Measurements from ENCODE around the gene SNX9. TPM values are rescaled to one million over a fixed set of nuclear protein-coding genes. Genes with fewer than 3 reads are reported as not detected.

SNX9 gene
- total RNA-seq, 2 experiments from 2014 or later: 44.9 to 45.1 TPM

DNA sequence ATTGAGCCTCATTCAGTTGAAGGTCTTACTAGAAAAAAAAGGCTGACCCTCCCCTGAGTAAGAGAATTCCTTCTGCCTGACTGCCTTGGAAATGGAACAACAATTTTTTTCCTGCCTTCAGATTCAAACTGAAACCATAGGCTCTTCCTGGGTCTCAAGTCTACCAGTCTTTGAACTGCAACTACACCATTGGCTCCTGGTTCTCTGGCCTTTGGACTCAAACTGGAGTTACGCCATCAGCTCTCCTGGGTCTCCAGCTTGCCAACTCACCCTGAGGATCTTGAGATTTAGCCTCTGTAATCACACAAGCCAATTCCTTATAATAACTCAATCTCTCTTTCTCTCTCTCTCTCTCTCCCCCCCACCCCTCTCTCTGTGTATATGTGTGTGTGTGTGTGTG, 36.0 kb upstream of the SNX9 start:
- Mint-ChIP-seq H3K4me1 (ENCODE audit: low read depth) (peaks cover 8% of the 10 kb centered on the region), H3K9me3 (peaks cover 1% of the 10 kb centered on the region), H3K27me3 (peaks cover 2% of the 10 kb centered on the region), H3K4me3 (no peak overlapping the region), H3K36me3 (ENCODE audit: low read depth) (no peaks in the 10 kb centered on the region), H3K27ac (no peak overlapping the region)
- intact Hi-C loops (cut with micrococcal nuclease): no loop called here
- POLR2A ChIA-PET: no interaction called here
- ATAC-seq (no peak), DNase-seq (no peak)
- TF ChIP-seq, protein P1, sequence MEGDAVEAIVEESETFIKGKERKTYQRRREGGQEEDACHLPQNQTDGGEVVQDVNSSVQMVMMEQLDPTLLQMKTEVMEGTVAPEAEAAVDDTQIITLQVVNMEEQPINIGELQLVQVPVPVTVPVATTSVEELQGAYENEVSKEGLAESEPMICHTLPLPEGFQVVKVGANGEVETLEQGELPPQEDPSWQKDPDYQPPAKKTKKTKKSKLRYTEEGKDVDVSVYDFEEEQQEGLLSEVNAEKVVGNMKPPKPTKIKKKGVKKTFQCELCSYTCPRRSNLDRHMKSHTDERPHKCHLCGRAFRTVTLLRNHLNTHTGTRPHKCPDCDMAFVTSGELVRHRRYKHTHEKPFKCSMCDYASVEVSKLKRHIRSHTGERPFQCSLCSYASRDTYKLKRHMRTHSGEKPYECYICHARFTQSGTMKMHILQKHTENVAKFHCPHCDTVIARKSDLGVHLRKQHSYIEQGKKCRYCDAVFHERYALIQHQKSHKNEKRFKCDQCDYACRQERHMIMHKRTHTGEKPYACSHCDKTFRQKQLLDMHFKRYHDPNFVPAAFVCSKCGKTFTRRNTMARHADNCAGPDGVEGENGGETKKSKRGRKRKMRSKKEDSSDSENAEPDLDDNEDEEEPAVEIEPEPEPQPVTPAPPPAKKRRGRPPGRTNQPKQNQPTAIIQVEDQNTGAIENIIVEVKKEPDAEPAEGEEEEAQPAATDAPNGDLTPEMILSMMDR (IDR thresholded peaks at IDR 0.05): no peak
- CTCF ChIA-PET: interaction anchor here (1.0 to 2.6 kb wide), 3 partner anchors 14 to 86 kb away, joined by 3 to 9 read pairs (median 4); no protein-coding TSS in a partner anchor

DNA sequence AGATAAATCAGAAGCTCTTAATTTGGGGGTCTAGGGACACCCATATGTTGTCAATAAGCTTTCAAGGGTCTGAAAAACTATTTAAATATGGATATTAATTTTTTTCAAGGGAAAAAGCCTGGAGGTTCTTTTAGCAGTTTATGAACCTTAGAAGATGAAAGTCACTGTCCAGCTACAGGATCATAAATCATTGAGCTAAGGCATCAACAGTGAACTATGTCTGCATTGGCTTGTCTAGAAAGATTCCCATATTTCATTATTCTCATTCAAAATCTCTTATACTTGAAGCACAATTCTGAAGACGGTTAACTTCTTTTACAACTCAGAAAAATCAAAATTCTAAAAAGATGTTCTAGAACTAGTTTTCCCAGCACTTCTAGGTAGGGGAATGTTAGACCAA, 34.9 kb upstream of the SNX9 start:
- DNase-seq (no peak), ATAC-seq (no peak)
- ChIA-PET POLR2A (interaction anchor here (0.8 to 0.9 kb wide), 2 partner anchors 14 to 24 kb away, joined by 3 read pairs; no protein-coding TSS in a partner anchor), CTCF (interaction anchor here (1.1 to 2.6 kb wide), 3 partner anchors 18 to 85 kb away, joined by 3 to 9 read pairs (median 4); no protein-coding TSS in a partner anchor)
- Mint-ChIP-seq H3K36me3 (ENCODE audit: low read depth) (no peaks in the 10 kb centered on the region), H3K4me3 (no peak overlapping the region), H3K27me3 (peaks cover under 1% of the 10 kb centered on the region), H3K27ac (no peak overlapping the region), H3K4me1 (ENCODE audit: low read depth) (peaks cover 8% of the 10 kb centered on the region), H3K9me3 (no peaks in the 10 kb centered on the region)
- intact Hi-C loops (cut with micrococcal nuclease): no loop called here
- TF ChIP-seq, protein P1 (IDR thresholded peaks at IDR 0.05): no peak

DNA sequence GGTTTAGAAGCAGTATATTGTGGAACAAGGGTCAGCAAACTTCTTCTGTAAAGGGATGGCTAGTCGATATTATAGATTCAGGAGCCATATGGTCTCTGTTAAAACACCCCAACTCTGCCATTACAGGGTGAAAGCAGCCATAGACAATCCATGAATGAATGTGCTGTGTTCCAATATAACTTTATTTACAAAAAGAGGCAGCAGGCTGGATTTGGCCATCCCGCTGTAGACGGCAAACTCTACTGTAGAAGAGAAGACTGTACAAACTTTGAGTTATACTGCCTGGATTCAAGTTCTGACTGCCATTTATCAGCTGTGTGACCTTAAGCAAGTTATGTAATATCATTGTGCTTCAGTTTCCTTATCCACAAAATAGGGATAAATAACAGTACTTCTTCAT, 33.7 kb upstream of the SNX9 start:
- DNase-seq (no peak), ATAC-seq (no peak)
- H3K9me3 Mint-ChIP-seq: peaks cover 3% of the 10 kb centered on the region
- H3K4me1 Mint-ChIP-seq (ENCODE audit: low read depth): peaks cover 12% of the 10 kb centered on the region
- no peaks in the 10 kb centered on the region for H3K36me3 Mint-ChIP-seq (ENCODE audit: low read depth)
- TF ChIP-seq, protein P1 (IDR thresholded peaks at IDR 0.05): no peak
- CTCF ChIA-PET: no interaction called here
- no peak overlapping the region for H3K27ac Mint-ChIP-seq
- no peaks in the 10 kb centered on the region for H3K27me3 Mint-ChIP-seq
- intact Hi-C loops (cut with micrococcal nuclease): no loop called here
- POLR2A ChIA-PET: no interaction called here
- H3K4me3 Mint-ChIP-seq: no peak overlapping the region

DNA sequence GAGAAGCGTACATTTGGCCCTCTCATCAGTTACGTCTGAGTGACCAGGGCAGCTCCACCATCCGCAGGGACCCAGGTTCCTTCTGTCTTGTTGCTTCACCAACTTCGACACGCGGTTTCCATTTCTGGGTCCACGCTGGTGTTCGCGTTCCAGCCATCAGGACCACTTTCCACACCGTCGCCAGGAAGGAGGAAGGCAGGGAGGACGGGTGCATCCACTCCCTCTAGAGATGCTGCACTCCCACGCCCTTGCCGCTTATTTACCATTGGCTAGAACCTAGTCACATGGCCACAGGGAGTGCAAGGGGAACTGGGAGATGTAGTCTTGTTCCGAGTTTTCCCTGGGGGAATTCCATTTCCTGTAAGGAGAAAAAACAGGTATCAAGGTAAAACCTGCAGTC, 33.2 kb upstream of the SNX9 start:
- H3K4me1 Mint-ChIP-seq (ENCODE audit: low read depth): peaks cover 12% of the 10 kb centered on the region
- DNase-seq (no peak), ATAC-seq (no peak)
- H3K4me3 Mint-ChIP-seq: no peak overlapping the region
- no peaks in the 10 kb centered on the region for H3K27me3 Mint-ChIP-seq
- intact Hi-C loops (cut with micrococcal nuclease): no loop called here
- no peaks in the 10 kb centered on the region for H3K36me3 Mint-ChIP-seq (ENCODE audit: low read depth)
- TF ChIP-seq, protein P1 (IDR thresholded peaks at IDR 0.05): no peak
- CTCF ChIA-PET: no interaction called here
- peaks cover 3% of the 10 kb centered on the region for H3K9me3 Mint-ChIP-seq
- POLR2A ChIA-PET: interaction anchor here (1.0 kb wide), 1 partner anchor 30 kb away, joined by 3 read pairs; no protein-coding TSS in a partner anchor
- H3K27ac Mint-ChIP-seq: no peak overlapping the region

DNA sequence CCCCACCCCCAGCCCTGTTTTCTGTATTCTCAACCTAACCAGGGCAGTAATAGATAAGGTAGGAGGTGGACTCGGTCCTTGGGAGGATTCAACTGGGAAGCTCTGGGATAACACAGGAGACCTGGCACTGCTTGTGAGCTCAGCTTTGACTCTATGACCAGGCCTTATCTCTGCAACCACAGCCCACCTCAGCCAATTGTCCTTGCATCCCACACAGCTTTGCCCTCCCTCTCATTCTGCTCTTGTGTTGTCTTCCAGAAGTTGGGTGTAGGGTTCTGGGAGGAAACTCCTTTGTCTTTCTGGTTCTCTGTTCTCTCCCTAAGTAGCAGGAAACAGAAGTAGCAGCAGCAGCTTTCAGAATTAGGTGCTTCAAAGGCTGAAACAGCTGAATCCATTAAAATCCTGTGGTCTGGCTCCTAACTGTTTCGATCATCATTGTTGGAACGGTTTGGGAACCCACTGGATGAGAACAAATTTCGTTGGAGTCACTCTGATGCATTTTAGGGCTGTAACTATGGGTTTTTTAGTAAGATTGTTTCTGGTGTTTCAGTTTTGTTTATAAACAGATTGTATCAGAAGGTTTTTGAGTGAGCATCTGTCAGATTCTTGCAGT, 32.4 kb upstream of the SNX9 start:
- Mint-ChIP-seq H3K27ac (no peak overlapping the region), H3K4me1 (ENCODE audit: low read depth) (peaks cover 12% of the 10 kb centered on the region), H3K9me3 (peaks cover 3% of the 10 kb centered on the region), H3K4me3 (no peak overlapping the region), H3K27me3 (no peaks in the 10 kb centered on the region), H3K36me3 (ENCODE audit: low read depth) (no peaks in the 10 kb centered on the region)
- no peak for ATAC-seq
- ChIA-PET CTCF (interaction anchor here (2.4 kb wide), 1 partner anchor 18 kb away, joined by 6 read pairs; no protein-coding TSS in a partner anchor), POLR2A (interaction anchor here (1.0 to 2.4 kb wide), 3 partner anchors 10 to 31 kb away, joined by 3 to 8 read pairs (median 6); no protein-coding TSS in a partner anchor)
- intact Hi-C loops (cut with micrococcal nuclease): no loop called here
- DNase-seq: no peak
- TF ChIP-seq, protein P1 (IDR thresholded peaks at IDR 0.05): no peak
